NK-92 treated with Interleukin-12 subunit alpha and Interleukin-12 subunit beta, amount 100 ng/mL, for 24 hours (cell line): Measurements from ENCODE around the gene SMPD3.

Experiments
- DNase-seq: peaks from one replicate; lab custom pipeline; 2025; lab: John Stamatoyannopoulos, UW

The SMPD3 gene

DNA sequence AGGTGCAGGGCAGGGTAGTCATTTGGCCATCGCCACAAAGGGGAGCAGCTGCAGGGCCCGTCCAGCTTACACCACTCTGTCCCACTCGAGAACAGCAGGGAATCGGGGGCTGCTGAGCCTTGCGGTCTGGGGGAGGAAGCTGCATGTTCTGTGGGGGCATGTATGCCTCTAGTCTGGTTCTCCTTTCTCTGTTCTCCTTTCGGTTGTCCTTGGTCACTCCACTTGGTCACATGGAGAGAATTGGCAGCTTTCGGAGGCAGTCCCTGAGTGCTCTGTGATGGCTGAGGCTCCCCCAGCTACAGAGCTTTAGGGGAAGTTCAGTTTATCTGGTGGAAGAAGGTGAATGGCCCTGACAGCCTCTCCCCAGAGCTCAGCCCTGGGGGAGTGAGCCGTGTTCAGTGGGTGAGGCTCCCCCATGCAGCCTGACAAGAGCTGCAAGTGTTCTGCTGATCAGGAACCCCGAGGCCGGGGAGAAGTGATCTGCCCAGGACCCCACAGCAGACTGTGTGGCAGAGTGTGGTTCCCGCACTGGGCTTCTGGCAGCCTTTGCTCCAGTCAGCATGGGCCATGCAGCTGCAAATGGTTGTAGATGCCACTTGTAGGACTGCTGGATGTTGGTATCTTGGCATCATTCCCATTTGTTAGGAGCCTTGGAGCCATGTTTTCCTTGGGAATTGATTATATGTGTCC lies 22.3 kb upstream of the SMPD3 start:
- DNase-seq = no peak

DNA sequence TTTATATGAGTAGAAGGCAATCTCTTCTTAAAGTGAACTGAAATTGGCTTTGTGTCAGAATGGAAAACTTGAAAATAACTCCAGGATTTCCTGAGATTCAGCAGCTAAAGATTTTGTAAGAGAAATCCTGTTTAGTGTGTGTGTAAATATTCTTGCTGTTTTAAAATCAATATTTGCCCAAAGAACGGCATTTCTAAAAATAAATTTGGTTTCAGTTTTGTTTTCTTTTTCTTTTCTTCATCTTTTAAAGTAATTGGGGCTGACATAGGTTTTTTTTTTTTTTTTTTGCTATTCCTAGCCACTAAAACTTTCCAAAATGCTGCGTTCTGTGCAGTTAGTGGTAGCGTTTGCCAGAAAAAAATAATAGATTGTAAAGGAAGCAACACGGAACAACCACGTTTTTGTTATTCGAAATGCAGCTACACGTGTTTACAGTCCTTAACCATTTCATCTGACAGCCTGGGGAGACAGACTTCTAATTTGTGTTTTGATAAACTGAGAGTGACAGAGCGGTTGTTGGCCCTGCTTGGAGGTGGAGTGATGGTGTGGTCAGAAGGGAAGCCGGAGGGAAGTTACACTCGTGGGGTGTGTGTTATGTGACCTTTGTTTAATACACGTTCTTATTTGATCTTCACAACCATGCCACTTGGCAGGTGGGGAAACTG lies 21.6 kb upstream of the SMPD3 start:
- DNase-seq = no peak

DNA sequence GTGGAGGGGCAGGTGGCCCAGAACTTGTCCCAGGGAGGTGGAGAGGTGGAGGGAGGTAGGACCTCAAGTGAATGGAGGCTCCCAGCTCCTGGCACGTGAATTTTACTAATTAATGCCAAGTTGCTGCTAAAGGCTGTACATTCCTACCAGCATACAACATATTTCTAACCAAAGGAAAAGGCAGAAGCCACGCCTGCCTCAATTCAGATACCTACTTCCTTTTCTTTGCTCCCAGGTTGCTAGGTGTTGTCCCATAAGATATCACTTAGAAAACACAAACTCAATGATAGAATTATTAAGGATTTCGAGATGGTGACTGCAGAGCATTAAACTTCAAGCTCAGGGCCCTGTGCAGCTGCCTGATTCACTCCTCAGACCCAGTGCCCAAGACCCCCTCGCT lies 20.5 kb upstream of the SMPD3 start:
- no peak for DNase-seq

DNA sequence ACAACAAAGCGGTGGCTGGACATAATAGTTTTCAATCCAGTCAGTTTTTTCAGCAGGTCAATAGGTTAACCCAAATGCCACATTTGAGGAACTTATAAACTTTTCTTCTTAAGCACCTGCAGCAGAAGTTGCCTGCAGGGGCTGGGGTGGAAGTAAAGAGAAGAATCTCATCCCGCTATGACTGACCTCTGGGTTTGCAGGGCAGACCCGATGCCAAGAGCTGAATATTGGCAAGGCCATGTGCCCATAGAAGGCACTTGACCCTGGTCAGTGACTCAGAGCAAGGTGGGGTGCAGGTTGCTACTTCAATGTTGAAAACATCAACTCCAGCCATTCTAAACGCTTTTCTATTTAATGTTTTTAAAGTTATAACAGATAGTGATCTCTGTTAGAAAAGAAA lies 17.9 kb upstream of the SMPD3 start:
- DNase-seq = no peak

DNA sequence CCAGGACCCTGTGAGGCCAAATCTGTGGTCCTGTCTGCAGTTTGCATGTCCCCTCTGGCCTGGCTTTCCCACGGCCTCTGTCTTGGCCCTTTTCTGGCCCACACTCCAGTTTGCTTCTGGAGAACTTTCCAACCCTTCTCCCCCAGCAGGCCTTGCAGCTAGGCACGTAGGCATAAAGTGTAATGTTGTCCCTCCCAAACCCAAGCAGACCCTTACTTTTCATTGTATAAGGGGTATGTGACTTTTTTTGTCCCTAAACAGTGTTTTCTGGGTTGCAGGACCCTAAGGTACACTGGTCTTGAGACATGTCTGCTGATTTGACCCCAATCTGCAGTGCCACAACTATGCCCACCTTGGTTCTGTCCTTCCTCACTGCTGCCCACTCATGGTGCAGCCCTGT lies 15.6 kb upstream of the SMPD3 start:
- no peak for DNase-seq

DNA sequence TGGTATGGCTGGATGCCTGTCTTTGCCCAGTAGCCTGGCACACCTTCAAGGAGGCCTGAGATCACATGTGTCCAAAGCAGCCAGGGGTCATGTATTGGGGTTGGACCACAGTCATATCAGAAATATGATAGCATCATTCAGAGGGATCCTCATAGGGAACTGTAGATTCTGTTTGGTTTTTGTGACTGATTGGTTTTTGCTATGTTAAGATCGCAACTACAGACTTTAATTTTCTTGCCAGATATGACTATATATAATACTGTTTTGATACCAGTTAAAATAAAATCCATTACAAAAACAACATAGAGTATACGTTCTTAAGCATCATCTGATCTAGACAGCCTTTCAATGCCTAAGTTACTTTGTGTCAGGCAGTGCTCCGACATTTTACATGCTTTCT lies 11.8 kb upstream of the SMPD3 start:
- DNase-seq = no peak

DNA sequence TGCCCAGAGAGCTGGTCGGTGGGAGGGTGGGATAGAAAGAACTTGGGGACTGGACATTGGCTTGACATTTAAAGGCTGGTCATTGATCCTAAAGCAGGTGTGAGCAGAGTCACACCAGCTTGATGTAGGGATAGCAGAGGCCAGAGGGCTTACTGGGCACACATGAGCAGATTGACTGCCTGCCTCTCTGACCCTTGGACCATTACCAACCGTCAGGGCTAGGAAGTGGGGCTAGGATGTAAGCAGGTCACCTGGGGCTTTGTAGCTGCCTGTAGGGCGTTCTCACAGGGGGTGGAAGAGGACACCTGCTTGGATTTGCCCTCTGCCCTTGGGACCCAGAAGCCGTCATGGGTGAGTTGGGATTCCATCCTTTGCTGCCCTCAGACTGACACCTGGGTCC lies 11.1 kb upstream of the SMPD3 start:
- DNase-seq = no peak

DNA sequence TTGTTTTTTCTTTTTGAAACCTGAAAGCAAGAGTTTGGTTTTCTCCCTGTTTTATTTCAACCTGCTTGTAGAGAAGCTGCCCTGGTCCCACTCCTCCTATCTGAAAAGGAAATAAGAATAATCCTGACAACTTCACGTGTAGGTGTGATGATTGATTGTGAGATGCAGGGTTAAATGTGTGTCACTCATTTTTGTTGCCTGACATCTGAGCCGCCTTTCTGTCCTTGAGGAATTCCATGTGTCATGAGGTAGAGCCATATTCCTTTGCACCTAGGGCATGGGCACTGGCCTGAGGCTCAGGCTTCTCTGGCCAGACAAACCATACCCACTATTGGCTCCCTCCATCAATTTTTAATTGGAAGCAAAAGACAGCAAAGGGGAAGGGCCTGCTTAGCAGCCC lies 10.2 kb upstream of the SMPD3 start:
- no peak for DNase-seq

DNA sequence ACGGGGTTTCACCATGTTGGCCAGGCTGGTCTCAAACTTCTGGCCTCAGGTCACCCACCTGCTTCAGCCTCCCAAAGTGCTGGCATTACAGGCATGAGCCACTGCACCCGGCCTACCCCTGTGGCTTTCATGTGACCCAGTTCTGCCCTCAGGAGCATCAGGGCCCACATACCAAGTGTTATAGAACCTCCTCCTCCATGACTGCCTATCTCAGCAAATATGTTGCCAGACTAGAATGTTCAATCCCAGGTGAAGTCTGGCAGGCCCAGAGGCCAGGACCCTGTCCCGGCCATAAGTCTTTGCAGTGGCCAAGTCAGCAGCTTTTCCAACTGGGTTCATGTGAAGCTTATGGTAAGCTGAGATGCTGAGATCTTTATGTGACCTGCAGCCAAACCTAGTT lies 9.8 kb upstream of the SMPD3 start:
- DNase-seq = no peak

DNA sequence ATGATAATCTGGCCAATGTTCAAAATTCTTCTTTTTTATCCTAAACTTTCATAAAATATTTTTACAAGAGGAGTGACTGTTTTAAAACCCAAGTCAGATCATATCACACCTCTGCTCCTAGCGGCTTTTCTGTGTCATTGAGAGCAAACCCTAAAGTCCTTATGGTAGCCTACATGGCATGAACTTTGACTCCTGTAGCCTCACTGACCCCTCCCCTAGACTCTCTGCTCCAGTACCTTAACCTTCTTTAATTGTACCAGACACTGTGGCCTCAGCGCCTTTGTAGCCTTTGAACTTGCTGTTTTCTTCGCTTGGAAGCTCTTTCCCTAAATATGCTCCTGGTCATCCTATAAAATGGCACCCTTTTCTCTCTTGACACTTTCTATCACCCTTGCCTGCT lies 7.3 kb upstream of the SMPD3 start:
- DNase-seq = no peak

DNA sequence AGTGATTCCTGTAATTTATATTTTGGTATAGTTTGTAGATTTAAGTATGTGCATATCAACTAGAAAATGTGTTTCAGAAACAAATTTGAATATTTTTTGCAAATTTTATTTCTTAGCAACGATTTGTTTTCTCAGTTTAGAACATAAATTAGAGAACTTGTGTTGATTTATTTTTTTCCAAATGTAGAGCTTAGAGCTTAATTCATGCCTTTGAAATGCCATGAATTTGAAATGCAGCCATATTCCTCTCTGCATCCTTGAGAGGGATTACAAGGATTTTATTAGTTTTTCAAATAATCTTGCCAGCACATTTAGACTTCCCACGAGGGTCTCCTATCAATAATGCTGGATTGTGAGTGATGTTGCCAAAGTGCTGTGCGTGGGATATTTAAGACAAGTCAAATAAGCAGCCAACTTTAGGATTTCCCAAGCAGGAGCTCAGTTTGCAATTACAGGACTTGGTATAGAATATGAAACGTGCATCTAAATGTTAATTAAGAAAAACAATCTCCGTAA lies 6.7 kb upstream of the SMPD3 start:
- no peak for DNase-seq

DNA sequence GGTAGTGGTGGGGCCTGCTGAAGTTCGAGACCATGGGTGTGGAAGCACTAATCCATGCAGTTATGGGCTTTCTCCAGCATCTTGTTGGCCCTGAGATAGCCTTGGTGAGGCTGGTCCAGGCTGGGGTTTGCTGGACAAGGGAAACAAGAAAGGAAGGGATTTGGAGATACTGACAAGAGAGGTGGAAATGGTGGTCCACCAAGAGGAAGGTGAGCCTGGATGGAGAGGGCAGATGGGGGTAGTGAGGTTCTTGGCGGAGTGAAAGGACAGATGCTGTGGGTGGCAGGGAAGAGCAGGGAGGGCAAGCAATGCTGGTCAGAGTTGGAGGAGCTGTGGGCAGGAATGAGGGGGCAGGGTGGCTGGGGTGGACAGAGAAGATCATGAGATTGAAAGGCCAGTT lies 5.5 kb upstream of the SMPD3 start:
- DNase-seq = no peak

DNA sequence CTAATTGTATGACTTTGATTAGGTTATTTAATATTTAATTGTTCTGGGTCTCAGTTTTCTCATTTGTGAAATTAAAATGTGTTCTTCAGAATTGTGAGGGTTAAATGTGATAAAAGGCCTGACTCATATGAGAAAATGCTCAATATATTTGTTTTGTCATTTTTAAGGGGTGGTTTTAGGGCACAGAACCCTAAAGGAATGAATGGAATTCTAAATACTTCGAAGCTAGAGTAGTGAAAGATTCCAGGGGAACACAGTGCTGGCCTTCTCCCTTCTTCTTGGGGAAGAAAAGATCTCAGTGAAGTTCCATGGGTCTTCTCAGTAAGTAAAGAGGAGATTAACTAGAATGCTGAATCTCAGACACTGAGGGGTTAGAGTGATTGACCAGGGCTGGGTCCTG lies 3.9 kb upstream of the SMPD3 start:
- DNase-seq = no peak

DNA sequence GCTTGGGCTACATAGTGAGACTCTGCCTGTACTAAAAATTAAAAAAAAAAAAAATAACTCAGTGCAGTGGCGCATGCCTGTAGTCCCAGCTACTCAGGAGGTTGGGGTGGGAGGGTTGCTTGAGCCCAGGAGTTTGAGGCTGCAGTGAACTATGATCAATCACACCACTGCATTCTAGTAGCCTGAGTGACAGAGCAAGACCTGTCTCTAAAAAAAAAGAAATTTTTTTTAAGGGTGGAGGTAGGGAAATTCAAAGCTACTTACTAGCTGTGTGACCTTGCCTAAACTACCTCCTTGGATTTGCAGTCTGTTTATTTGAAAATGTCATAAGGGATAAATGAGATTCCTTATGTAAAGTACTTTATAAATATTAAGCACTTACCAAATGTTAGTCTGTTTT lies 3.4 kb upstream of the SMPD3 start:
- DNase-seq = no peak

DNA sequence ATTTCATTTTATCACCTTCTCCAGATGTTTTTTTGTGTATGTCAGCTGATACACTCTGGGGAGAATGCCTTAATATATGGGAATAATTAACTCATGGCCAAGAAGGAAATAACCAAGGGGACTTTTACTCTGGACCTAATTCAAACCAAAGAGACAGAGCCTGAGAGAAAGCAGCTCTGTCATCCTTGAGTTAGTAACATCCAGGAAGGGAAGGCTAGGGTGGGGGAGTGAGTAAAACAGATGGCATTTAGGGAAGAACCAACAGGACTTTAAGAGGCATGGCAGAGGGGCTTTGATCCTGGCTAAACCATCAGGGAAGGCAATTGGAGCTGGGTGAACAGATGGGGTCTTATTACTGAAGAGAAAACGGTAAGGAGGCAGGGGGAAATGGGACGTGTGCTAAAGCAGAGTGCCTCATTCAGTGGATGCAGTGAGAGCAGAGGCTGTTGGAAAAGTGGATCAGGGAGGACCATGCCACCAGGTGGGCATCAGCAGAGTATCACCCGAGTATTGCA lies 2.5 kb upstream of the SMPD3 start:
- DNase-seq = no peak

DNA sequence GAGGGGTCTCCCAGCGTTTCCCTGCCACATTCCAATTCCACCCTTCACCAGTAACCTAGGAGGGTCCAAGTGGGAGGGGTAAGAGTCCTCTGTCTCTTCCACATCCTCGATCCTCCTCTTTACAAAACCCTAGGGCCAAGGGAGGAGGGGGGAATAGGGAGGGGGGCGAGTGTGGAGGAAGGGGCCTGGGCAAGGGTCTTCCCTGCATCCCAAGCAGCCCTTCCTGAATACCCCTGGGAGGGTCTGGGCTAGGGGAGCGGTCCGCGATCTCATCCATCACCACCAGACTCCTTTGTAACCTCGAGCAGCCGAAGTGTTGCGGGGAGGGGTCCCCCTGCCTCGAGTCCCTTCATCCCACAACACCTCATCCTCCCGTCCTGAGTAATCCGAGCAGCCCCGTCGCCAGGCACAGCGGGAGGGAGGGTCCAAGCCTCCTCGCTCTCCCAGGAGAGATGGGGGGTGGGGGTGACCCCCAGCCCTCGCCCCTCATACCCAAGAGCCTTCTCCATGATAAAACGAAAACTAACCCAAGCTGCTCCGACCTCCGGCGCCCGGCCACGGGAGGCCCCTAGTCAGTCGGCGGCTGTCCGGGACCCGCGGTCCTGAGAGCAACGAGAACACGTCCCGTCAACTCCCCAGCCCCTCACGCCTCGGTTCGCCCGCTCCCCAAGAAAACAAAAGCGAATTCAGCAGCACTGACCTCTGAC lies 502 bp downstream of the SMPD3 start:
- no peak for DNase-seq

DNA sequence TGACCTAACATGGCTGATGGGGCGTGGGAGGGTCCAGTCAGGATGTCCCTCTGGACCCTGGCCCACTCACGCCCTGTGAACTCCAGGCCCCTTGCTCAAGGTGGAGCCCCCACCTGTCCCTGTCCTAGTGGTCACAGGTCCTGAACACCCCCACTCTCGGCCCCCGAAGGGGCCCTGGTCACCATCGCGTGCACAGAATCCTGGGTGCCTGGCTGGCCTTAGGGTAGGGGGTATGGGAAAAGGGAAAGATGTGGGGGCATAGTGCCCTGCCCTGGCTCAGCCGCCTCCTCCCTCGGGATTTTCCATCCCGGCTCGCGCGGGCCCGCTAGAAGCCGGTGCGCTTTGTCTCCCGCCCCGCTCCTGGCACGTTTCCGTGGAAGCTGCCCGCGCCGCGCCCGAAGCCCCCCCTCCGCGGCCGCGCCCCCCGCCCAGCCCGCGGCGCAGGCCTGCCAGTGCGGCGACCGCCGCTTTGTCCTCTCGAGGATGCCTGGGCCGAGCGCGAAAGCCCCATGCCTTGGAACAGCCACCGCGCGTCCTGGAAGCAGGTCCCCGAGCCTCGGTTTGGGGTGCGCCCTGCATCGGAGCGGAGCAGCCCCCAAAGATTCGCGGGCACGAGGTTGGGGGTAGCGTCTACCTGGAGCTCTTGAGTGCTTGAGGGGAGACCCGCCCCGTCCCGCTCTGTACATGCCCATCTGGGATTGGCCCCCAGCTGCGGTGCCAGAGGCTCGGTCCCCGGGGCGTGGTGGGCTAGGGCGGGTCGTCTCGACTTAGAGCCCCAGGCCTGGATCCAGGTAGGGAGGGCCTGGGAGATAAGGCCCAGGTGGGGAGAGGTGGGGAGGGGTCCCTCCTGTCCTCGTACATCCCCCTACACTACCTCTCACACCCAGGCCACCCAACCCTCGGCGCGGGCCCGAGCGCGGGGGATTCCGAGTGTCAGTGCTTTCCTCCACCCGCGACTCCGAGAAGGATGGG lies 1.3 kb downstream of the SMPD3 start:
- no peak for DNase-seq

DNA sequence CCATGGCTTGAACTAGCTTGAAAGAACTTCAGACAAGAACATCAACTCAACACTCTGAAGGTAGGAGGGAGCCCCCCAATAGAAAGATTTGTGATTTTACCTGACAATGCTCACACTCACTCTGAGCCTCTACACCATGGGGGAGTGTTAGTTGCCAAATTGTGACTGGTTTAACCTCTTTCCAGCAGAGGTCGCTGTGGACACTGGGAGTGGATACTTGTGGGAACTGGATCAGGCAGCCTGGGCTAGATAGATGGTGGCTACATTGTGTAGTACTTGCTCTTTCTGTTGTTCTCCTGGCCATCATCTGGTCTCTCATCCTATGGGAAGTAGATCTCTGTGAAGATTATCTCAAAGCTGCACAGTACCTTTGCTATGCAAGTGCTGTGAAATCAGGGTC lies 2.9 kb downstream of the SMPD3 start:
- DNase-seq = no peak

DNA sequence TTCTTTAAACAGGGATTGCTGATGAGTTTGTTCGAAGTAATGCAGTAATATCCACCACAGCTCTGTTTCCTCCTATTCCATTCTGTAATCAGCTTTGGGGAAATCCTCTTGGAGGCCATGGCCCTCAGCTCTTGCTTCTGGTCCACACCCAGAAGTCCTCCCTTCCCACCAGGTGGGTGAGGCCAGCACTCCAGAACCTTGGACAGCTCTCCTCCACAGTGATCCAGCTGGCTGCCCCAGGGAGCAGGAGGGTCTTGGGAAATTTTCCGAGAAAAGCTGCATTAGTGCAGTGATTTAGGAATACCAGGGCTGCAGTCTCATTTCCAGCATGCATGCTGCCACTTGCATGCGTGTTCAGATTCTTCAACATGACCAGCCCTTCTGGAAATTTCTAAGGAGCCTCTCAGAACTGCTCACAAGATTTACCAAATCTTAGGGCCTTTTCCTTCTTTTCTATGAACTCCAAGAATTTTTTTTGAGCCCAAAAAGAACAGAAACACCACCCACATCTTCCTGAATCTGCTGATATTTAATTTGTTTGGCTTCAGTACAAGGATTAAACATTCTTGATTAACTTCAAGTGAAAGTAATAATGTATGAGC lies 4.2 kb downstream of the SMPD3 start:
- no peak for DNase-seq

DNA sequence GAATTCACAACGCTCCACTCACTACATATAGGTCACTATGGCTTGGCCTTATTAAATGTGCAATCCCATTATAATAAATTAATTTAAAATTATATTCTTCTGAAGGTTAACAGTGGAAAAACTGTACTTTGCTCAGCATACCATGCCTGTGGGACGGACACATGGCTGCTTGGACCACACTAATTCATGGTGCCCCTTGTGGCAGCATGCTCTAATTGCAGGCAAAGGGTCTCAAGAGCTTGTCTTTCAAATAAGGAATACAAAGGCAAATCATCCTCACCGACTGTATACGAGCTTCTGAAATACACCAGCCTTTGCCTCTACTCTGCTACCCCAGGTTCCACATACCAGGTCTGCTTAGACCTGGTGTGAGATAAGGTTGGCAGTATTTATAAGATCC lies 11.7 kb downstream of the SMPD3 start:
- DNase-seq = no peak

DNA sequence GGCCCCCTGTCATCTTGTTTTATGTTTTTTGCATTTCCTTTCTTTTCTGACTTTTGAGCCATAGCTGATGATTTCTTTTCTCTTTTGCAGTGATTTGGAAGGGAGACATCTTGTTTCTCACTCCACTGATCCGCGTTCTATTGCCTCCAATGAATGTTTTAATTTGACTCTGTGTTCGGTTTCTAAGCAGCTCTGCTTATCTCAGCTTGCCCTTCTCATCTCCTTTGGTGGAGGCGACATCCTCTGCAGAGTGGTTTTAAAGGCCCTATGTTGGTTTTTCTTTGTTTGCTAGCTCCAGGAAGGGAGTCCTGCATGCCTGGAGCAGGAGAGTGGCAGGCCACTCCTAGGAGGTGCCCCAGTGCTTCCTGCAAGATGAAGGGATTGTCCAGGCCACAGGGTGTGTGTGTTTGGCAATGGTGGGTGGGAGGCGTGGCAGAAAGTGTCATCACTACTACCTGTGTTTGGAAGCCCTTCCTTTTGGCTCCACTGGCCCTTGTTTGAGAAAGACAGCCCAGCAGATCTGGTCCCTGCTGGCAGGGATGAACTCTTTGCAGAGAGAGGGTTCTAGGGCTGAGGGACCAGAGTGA lies 13.6 kb downstream of the SMPD3 start:
- no peak for DNase-seq
